Caco-2 (cell line): ENCODE measurements around the gene DOK1. TPM values are rescaled to one million over a fixed set of nuclear protein-coding genes. Genes with fewer than 3 reads are reported as not detected.

ENCODE experiments used
- BruUV-seq: library from RNA; stranded (reverse); fragments of 400-500 nt; replicated peaks from 2 replicates; lab custom pipeline; 2021; lab: Mats Ljungman, UMichigan
- CTCF ChIA-PET: fragments of 300-600 bp; sonication (Branson Sonifier 250); formaldehyde crosslinking; loops from one replicate; lab custom pipeline; 2022; ENCODE audit warnings: antibody characterized with exemption; lab: Charles Lee
- POLR2A ChIA-PET: fragments of 300-600 bp; sonication (Branson Sonifier 250); formaldehyde crosslinking; loops from one replicate; lab custom pipeline; 2022; ENCODE audit warnings: antibody characterized with exemption; lab: Charles Lee
- DNase-seq, 2 experiments: peaks; one replicate each; pipeline versions ENCODE4 v3.0.0 to v3.0.0-alpha.2; 2020 to 2022
- H3K27me3 ChIP-seq: replicated peaks from 2 replicates; pipeline ENCODE4 v1.6.0; 2011; ENCODE audit warnings: low read length; ENCODE audit not compliant: control insufficient read depth, insufficient read depth
- H3K36me3 ChIP-seq: 2 replicates; pipeline ENCODE4 v1.5.1; 2011; ENCODE audit warnings: low read length; ENCODE audit not compliant: control insufficient read depth, insufficient read depth
- H3K4me1 ChIP-seq: fragments of 250-450 bp; sonication (Bioruptor Pico); 2 replicates; pipeline ENCODE4 v1.5.1; 2020; ENCODE audit warnings: mild to moderate bottlenecking
- H3K4me3 ChIP-seq: 2 replicates; pipeline ENCODE4 v1.5.1; 2011; ENCODE audit warnings: low read depth, mild to moderate bottlenecking, control low read depth, low read length
- H3K9me3 ChIP-seq: fragments of 250-450 bp; sonication (Bioruptor Pico); 2 replicates; pipeline ENCODE4 v1.5.1; 2020; ENCODE audit warnings: mild to moderate bottlenecking, moderate library complexity
- H3K27ac Mint-ChIP-seq: one replicate; pipeline ENCODE4 v1.8.0; 2022; ENCODE audit warnings: mixed read lengths; ENCODE audit not compliant: unreplicated experiment
- H3K27me3 Mint-ChIP-seq: one replicate; pipeline ENCODE4 v1.8.0; 2022; ENCODE audit warnings: mixed read lengths; ENCODE audit not compliant: insufficient read depth, unreplicated experiment
- H3K36me3 Mint-ChIP-seq: one replicate; pipeline ENCODE4 v1.8.0; 2022; ENCODE audit warnings: mild to moderate bottlenecking, mixed read lengths; ENCODE audit not compliant: insufficient read depth, unreplicated experiment
- H3K4me1 Mint-ChIP-seq: one replicate; pipeline ENCODE4 v1.8.0; 2022; ENCODE audit warnings: low read depth, mixed read lengths; ENCODE audit not compliant: unreplicated experiment
- H3K4me3 Mint-ChIP-seq: one replicate; pipeline ENCODE4 v1.8.0; 2022; ENCODE audit warnings: mild to moderate bottlenecking, moderate library complexity, mixed read lengths; ENCODE audit not compliant: unreplicated experiment
- H3K9me3 Mint-ChIP-seq: one replicate; pipeline ENCODE4 v1.8.0; 2022; ENCODE audit warnings: mixed read lengths; ENCODE audit not compliant: unreplicated experiment
- CTCF ChIP-seq, 2 experiments: fragments of 200-600 bp in 1 of 2; IDR thresholded peaks; 1 replicate in 1 of 2; 2 replicates in 1 of 2; pipeline versions ENCODE4 v1.5.1 to v1.8.0; 2011 to 2022; ENCODE audit warnings: antibody characterized with exemption in 1 of 2, control low read depth in 1 of 2, inconsistent platforms in 1 of 2, low read depth in 1 of 2, low read length in 1 of 2, mild to moderate bottlenecking in 1 of 2, moderate library complexity in 1 of 2; ENCODE audit not compliant: insufficient read depth in 1 of 2, severe bottlenecking in 1 of 2, unreplicated experiment in 1 of 2
- intact Hi-C: fragments of 100-400 bp; cut with micrococcal nuclease; formaldehyde crosslinking; loops from one replicate; pipeline ENCODE4 v1.10.0; 2022; ENCODE audit not compliant: unreplicated experiment
- total RNA-seq: library from RNA; stranded (reverse); gene quantifications from 2 replicates; pipeline ENCODE4 v1.2.3, GENCODE V29; 2022

Gene DOK1
- total RNA-seq, 1 experiment from 2014 or later: 5.1 TPM

- no TSS peak for BruUV-seq
- POLR2A ChIA-PET: no interaction called here
- no peak for TF ChIP-seq CTCF (IDR thresholded peaks at IDR 0.05; ENCODE audit: insufficient read depth in 1 of 2, low read depth in 1 of 2, low read length in 1 of 2, severe bottlenecking in 1 of 2, unreplicated experiment in 1 of 2)
Observed at GRCh38 chr2:74599676-74600075, 45.2 kb downstream of the DOK1 start.

GRCh38 chr2:74602586-74603281, 48.2 kb downstream of the DOK1 start:
- ChIA-PET CTCF (no interaction called here), POLR2A (no interaction called here)
- Histone ChIP-seq H3K9me3 (no peaks in the 10 kb centered on the region), H3K27me3 (no peaks in the 10 kb centered on the region), H3K4me1 (no peaks in the 10 kb centered on the region), H3K4me3 (no peak overlapping the region), H3K36me3 (no peaks in the 10 kb centered on the region)
- no peak overlapping the region for H3K27ac Mint-ChIP-seq
- H3K4me1 Mint-ChIP-seq: no peaks in the 10 kb centered on the region
- H3K9me3 Mint-ChIP-seq: no peaks in the 10 kb centered on the region
- intact Hi-C loops: no loop called here
- DNase-seq: no peak
- BruUV-seq: no TSS peak
- no peaks in the 10 kb centered on the region for H3K36me3 Mint-ChIP-seq
- H3K4me3 Mint-ChIP-seq: no peak overlapping the region
- TF ChIP-seq CTCF (IDR thresholded peaks at IDR 0.05; ENCODE audit: insufficient read depth in 1 of 2, low read depth in 1 of 2, low read length in 1 of 2, severe bottlenecking in 1 of 2, unreplicated experiment in 1 of 2): no peak
- H3K27me3 Mint-ChIP-seq: peaks cover 21% of the 10 kb centered on the region

More at GRCh38 chr2:74599676-74600075, 45.2 kb downstream of the DOK1 start:
- DNase-seq: no peak
- Histone ChIP-seq H3K4me3 (no peak overlapping the region), H3K9me3 (no peaks in the 10 kb centered on the region), H3K27me3 (no peaks in the 10 kb centered on the region), H3K36me3 (no peaks in the 10 kb centered on the region), H3K4me1 (no peaks in the 10 kb centered on the region)
- Mint-ChIP-seq H3K36me3 (no peaks in the 10 kb centered on the region), H3K27me3 (peaks cover 25% of the 10 kb centered on the region), H3K4me3 (no peak overlapping the region), H3K9me3 (no peaks in the 10 kb centered on the region), H3K4me1 (no peaks in the 10 kb centered on the region), H3K27ac (no peak overlapping the region)
- intact Hi-C loops: no loop called here
- CTCF ChIA-PET: no interaction called here

- H3K4me1 ChIP-seq: no peaks in the 10 kb centered on the region
- Mint-ChIP-seq H3K4me1 (no peaks in the 10 kb centered on the region), H3K4me3 (no peak overlapping the region), H3K27me3 (peaks cover 21% of the 10 kb centered on the region), H3K9me3 (no peaks in the 10 kb centered on the region), H3K36me3 (no peaks in the 10 kb centered on the region), H3K27ac (no peak overlapping the region)
- no peaks in the 10 kb centered on the region for H3K27me3 ChIP-seq
- ChIA-PET POLR2A (no interaction called here), CTCF (no interaction called here)
- intact Hi-C loops: no loop called here
- H3K36me3 ChIP-seq: no peaks in the 10 kb centered on the region
- no peak for TF ChIP-seq CTCF (IDR thresholded peaks at IDR 0.05; ENCODE audit: insufficient read depth in 1 of 2, low read depth in 1 of 2, low read length in 1 of 2, severe bottlenecking in 1 of 2, unreplicated experiment in 1 of 2)
- H3K4me3 ChIP-seq: no peak overlapping the region
- no peak for DNase-seq
- no TSS peak for BruUV-seq
- no peaks in the 10 kb centered on the region for H3K9me3 ChIP-seq
Observed at GRCh38 chr2:74603282-74604000, 48.9 kb downstream of the DOK1 start.
